NT2/D1 (cell line): ENCODE measurements around the gene NSUN2.

Experiments
- SUZ12 ChIP-seq: IDR thresholded peaks from 2 replicates; pipeline ENCODE4 v1.6.1; 2011; ENCODE audit not compliant: insufficient read length, insufficient read depth; ENCODE audit errors: extremely low read depth
- YY1 ChIP-seq: IDR thresholded peaks from 2 replicates; pipeline ENCODE4 v1.6.1; 2011; ENCODE audit not compliant: insufficient read length, insufficient read depth
- ZNF274 ChIP-seq: IDR thresholded peaks from 2 replicates; pipeline ENCODE4 v1.6.1; 2011; ENCODE audit warnings: mild to moderate bottlenecking, low read depth, low read length

DNA sequence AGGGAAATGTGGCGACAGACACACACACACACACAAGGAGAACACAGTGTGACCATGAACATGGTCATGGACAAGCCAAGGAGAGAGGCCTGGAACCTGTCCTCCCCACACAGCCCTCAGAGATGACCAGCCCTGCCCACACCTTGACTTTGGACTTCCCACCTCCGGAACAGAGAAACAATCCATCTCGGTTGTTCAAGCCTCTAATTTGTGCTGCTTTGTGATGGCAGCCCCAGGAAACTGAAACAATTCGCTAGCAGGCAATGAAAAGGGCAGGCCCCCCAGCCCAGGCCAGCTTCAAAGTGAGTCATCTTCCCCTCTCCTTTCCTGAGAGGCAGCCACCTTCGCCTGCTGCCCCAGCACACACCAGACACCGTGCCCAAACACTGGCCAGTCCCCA lies 47.7 kb downstream of the NSUN2 start:
- TF ChIP-seq YY1 (no peak), ZNF274 (no peak), SUZ12 (no peak)
